ENCODE data around the gene TMEM63A. TPM values are rescaled to one million over a fixed set of nuclear protein-coding genes. Genes with fewer than 3 reads are reported as not detected.
A peak's percentile ranks its signal among the peaks of the same experiment; 100 is the strongest.

Gene TMEM63A
- total RNA-seq, 4 donors from 2014 or later: 30.1 to 57.7 (median 41.6) TPM

GRCh38 chr1:225845097-225845496 lies 37.1 kb downstream of the TMEM63A start:
- H3K36me3 ChIP-seq: peaks cover 36 to 64% of the 10 kb centered on the region in 2 donors
- no peak overlapping the region for H3K4me3 ChIP-seq (replicated peaks in 1 of 3)
- H3K9me3 ChIP-seq: no peaks in the 10 kb centered on the region
- intact Hi-C loops (cut with DNase I): loop anchor here (10.0 kb wide), 2 partner anchors 70 to 370 kb away; partner anchors contain the start of gene SRP9
- no peak for DNase-seq
- H3K27me3 ChIP-seq: no peaks in the 10 kb centered on the region
- H3K27ac ChIP-seq: no peak overlapping the region
- TF ChIP-seq CTCF (IDR thresholded peaks at IDR 0.05) (no peak), POLR2A (IDR thresholded peaks at IDR 0.05) (no peak)
- 92 to 94% methylated on average over 14 of the region's 14 CpGs for WGBS, 2 donors
- H3K4me1 ChIP-seq: no peaks in the 10 kb centered on the region

GRCh38 chr1:225844236-225845061 lies 37.7 kb downstream of the TMEM63A start:
- H3K4me1 ChIP-seq: no peaks in the 10 kb centered on the region
- WGBS, 2 donors: 76 to 85% methylated on average over 17 to 18 of the region's 18 CpGs
- DNase-seq: peak; percentile 34 to 43
- peak overlapping the region in 1 of 3 donors; percentile 31 for H3K27ac ChIP-seq
- H3K36me3 ChIP-seq: peaks cover 43 to 71% of the 10 kb centered on the region in 2 donors
- intact Hi-C loops (cut with DNase I): loop anchor here (10.0 kb wide), 2 partner anchors 70 to 370 kb away; partner anchors contain the start of gene SRP9
- TF ChIP-seq CTCF (IDR thresholded peaks at IDR 0.05) (no peak), POLR2A (IDR thresholded peaks at IDR 0.05) (no peak)
- no peak overlapping the region for H3K4me3 ChIP-seq (replicated peaks in 1 of 3)
- H3K27me3 ChIP-seq: no peaks in the 10 kb centered on the region
- H3K9me3 ChIP-seq: no peaks in the 10 kb centered on the region

GRCh38 chr1:225843426-225843795 lies 38.8 kb downstream of the TMEM63A start:
- Histone ChIP-seq H3K27ac (peak overlapping the region in 1 of 3 donors; percentile 31), H3K36me3 (peaks cover 48 to 81% of the 10 kb centered on the region in 2 donors), H3K4me1 (no peaks in the 10 kb centered on the region), H3K9me3 (no peaks in the 10 kb centered on the region), H3K27me3 (no peaks in the 10 kb centered on the region), H3K4me3 (replicated peaks in 1 of 3) (no peak overlapping the region)
- DNase-seq: no peak
- TF ChIP-seq CTCF (IDR thresholded peaks at IDR 0.05) (no peak), POLR2A (IDR thresholded peaks at IDR 0.05) (no peak)
- WGBS, 2 donors: 79 to 94% methylated on average over 6 of the region's 6 CpGs
- intact Hi-C loops (cut with DNase I): loop anchor here (10.0 kb wide), 2 partner anchors 69 to 369 kb away; partner anchors contain the start of gene SRP9

GRCh38 chr1:225842788-225843425 lies 39.3 kb downstream of the TMEM63A start:
- Histone ChIP-seq H3K4me3 (replicated peaks in 1 of 3) (no peak overlapping the region), H3K36me3 (peaks cover 51 to 86% of the 10 kb centered on the region in 2 donors), H3K27me3 (no peaks in the 10 kb centered on the region), H3K27ac (no peak overlapping the region), H3K9me3 (no peaks in the 10 kb centered on the region), H3K4me1 (no peaks in the 10 kb centered on the region)
- no peak for TF ChIP-seq CTCF (IDR thresholded peaks at IDR 0.05)
- no peak for TF ChIP-seq POLR2A (IDR thresholded peaks at IDR 0.05)
- DNase-seq: no peak
- intact Hi-C loops (cut with DNase I): loop anchor here (10.0 kb wide), 2 partner anchors 68 to 368 kb away; partner anchors contain the start of gene SRP9
- WGBS, 2 donors: 94 to 96% methylated on average over 6 of the region's 6 CpGs
